Activated T-cell treated with anti-CD3 and anti-CD28 coated beads for 48 hours (primary cell): ENCODE results near the gene NT5C3A.
"Not testable (repeated sequence)": the region's sequence is repeated elsewhere in the genome, so short reads cannot be mapped to it uniquely, and the experiment has no call there.

Source experiments
- DNase-seq: peaks from one replicate; pipeline ENCODE4 v3.0.0-alpha.2; 2020; ENCODE audit warnings: low read depth

NT5C3A gene

DNA sequence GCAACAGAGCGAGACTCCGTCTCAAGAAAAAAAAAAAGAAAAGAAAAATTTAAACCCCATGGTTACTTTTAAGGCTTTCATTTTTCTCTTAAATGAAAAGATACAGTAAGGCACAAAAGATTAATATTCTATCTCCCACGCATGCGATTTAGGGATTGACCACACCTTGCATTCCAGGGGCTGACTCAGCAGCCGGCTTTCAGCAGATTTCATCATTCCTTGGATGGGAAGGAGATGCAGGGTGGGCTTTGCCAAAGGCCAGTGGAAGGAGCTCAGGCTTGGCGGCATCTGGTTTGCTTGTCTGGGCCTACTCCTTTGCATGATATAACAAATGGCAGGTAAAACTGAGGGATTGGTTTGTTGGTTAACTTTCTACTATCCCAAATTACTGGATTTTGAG is 83.3 kb downstream of the NT5C3A start:
- DNase-seq: not testable (repeated sequence)

DNA sequence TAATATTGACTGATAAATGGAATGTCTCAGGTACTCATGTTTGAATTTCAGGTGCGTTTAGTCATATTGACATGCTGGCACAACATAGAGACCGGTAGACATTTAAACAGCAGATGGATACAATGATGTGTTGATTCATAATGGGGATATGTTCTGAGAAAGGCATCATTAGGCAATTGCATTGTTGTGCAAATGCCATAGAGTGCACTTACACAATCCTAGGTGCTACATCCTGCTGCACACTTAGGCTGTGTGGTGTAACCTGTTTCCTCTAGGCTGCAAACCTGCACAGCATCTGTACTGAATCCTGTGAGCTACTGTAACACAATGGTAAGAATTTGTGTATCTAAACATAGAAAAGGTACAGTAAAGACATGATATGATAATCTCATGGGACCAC is 85.4 kb downstream of the NT5C3A start:
- not testable (repeated sequence) for DNase-seq

DNA sequence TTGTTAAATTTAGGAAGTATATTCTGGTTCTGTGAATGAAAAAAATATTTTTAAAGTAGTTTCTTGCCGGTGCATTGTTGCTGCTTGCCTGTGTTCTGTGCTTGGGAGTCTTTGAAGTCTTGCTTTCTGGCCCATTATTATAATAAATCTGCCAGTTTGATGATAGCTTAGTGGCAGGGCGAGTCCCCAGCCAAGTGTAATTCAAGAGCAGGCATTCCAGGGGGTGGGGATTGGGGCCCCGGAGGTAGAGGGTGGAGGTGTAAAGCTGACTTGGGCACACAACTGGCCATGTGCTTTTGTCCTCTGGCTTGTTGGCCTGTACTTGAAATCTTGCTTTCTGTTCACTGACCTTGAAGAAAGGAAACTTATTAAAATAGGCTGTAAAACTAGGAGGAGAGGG is 90.6 kb downstream of the NT5C3A start:
- DNase-seq: not testable (repeated sequence)

GRCh38 chr7:32967268-32967582 is 95.4 kb downstream of the NT5C3A start:
- not testable (repeated sequence) for DNase-seq

- not testable (repeated sequence) for DNase-seq
Observed at GRCh38 chr7:32966489-32967267, 95.9 kb downstream of the NT5C3A start.

DNA sequence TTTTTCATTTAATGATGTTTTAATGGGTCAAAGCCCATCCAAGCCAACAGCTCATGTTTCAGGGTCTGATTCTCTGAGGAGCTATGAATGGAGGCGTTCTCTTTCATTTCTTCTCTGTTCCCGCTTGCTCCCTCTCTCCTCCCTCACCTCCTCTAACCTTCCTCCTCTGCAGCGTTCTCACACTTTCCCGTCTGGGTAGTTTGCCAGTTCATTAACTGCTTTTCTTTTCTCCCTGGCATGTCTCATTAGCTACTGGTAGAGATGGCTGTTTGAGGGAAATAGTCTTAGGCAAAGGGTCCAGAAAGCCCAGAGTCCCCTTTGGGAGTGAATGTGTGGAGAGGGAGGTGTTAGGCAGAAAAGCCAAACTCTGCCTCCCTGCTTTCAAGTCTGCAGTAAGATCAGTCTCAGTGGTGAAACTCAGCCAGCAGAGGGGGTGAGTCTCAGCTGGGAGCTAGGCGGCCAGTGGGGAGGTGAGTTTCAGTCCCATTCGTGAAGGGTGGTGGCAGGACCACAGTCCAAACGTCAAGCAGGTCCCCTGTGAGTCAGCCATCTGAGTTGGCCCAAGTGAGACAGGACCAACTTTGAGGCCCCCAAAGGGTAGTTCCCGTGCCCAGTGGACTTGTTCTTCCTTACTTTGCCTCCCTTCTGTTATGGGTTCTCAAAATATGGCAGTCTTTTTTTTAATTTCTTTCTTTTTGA is 98.0 kb downstream of the NT5C3A start:
- not testable (repeated sequence) for DNase-seq
